Measurements from ENCODE around the gene LAMB4.

Gene LAMB4

GRCh38 chr7:108016841-108017775, 113.1 kb downstream of the LAMB4 start:
- TF ChIP-seq GATA3 (IDR thresholded peaks at IDR 0.05; ENCODE audit: low read depth, low read length), result no peak
- TF ChIP-seq GATA2 (IDR thresholded peaks at IDR 0.05; ENCODE audit: low read depth, low read length), result no peak

DNA sequence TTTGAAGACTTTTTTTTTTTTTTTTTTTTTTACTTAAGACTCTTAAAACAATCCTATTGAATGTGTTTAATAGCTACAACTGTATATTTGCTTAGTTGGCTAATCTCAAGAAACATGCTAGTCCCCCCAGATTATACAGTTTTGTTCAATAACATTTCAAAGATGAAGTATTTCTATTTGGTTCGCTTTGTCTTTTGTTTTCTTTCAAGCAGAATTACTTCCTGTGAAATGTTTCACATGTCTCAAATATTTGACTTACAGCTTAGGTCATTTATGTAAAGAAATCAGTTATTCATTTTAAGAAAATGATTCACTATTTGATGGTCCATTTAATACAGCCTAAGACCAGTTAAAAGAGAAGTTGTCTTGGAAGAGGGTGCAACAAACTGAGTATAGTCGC, 114.4 kb downstream of the LAMB4 start:
- TF ChIP-seq GATA2 (IDR thresholded peaks at IDR 0.05; ENCODE audit: low read depth, low read length) (no peak), GATA3 (IDR thresholded peaks at IDR 0.05; ENCODE audit: low read depth, low read length) (no peak)

- TF ChIP-seq GATA2 (IDR thresholded peaks at IDR 0.05; ENCODE audit: low read depth, low read length) (no peak), GATA3 (IDR thresholded peaks at IDR 0.05; ENCODE audit: low read depth, low read length) (no peak)
Observed at GRCh38 chr7:108014747-108015682, 115.1 kb downstream of the LAMB4 start.

DNA sequence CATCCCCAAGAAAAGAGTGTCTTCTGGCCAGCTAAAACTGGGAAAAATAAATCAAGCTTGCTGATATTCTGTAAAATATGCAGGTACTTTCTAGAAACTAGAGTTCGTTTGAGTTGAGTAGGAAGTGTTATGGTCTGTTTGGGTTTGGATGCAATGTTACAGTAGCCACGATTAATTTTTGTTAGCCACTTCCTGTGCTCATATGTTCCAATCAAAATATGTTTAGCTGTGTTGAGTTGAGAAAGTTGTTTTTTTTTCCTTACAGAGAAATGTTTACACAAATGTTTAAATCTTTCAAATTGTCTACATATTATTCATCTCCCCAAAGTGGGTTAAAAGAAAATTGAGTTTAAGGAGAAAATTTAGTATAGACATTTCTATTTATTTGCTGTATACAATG, 115.9 kb downstream of the LAMB4 start:
- TF ChIP-seq GATA3 (IDR thresholded peaks at IDR 0.05; ENCODE audit: low read depth, low read length) (no peak), GATA2 (IDR thresholded peaks at IDR 0.05; ENCODE audit: low read depth, low read length) (no peak)

DNA sequence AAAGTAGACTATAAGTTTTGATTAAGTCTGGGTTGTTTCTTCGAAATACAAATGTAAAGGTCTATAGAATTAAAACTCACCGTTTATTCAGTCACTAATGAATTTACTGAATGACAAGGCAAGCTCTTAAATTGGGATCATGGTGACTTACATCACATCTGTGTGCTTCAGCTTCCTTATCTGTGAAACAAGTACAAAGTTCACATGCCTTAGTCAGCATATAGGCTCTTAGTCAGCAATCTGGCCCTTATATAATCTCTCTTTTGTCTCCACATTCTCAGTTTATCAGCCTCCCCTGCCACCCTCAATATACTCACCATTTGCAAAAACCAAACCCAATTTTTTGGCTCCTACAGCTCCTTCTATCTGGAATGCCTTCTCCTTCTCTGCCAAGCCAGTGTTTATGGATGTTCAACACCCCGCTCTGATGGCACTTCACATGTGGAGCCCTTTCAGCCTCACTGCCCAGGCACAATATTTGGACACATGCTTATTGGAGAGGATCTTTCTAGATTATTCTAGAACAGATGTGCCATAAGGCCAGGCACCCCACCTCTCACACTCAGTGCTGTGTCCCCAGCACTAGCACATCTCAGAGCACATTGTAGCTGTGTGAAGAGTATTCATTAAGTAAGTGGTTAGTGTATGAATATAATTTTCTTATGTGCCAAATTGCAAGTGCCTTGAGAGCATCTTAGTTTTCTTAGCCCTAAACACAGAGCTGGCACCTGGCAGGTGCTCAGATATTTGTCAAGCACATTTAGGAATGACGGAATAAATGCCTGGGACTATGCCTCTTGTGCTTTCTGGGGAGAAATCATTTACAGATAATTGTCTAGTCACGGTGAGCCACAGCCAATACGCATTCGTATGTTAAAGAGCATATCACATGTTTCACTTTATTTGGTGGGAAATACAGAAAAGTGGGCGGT, 117.4 kb downstream of the LAMB4 start:
- no peak for TF ChIP-seq GATA2 (IDR thresholded peaks at IDR 0.05; ENCODE audit: low read depth, low read length)
- TF ChIP-seq GATA3 (IDR thresholded peaks at IDR 0.05; ENCODE audit: low read depth, low read length), result no peak

GRCh38 chr7:108010377-108010776, 119.8 kb downstream of the LAMB4 start:
- no peak for TF ChIP-seq GATA2 (IDR thresholded peaks at IDR 0.05; ENCODE audit: low read depth, low read length)
- TF ChIP-seq GATA3 (IDR thresholded peaks at IDR 0.05; ENCODE audit: low read depth, low read length), result no peak

- TF ChIP-seq GATA3 (IDR thresholded peaks at IDR 0.05; ENCODE audit: low read depth, low read length) (no peak), GATA2 (IDR thresholded peaks at IDR 0.05; ENCODE audit: low read depth, low read length) (no peak)
Observed at GRCh38 chr7:108009873-108010272, 120.3 kb downstream of the LAMB4 start.

GRCh38 chr7:108008827-108009226, 121.3 kb downstream of the LAMB4 start:
- TF ChIP-seq GATA2 (IDR thresholded peaks at IDR 0.05; ENCODE audit: low read depth, low read length), result no peak
- TF ChIP-seq GATA3 (IDR thresholded peaks at IDR 0.05; ENCODE audit: low read depth, low read length), result no peak

DNA sequence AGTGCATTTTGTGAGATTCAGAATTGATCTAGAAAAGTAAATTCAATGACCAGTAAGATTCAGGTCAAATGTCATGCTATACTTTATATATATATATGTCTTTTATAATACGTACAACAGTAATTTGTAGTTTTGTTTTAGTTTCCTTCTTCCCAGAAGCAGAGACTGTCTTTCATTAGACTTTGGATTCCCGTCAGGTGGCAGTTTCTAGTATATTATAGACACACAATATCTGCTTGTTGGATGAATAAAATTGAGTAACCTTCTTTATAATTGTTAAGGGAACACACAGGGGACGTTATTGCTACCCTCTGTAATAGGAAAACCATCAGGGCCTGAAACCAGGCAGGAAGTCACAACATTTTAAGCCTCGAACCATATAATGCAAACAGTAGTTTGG, 121.9 kb downstream of the LAMB4 start:
- TF ChIP-seq GATA3 (IDR thresholded peaks at IDR 0.05; ENCODE audit: low read depth, low read length) (no peak), GATA2 (IDR thresholded peaks at IDR 0.05; ENCODE audit: low read depth, low read length) (no peak)

DNA sequence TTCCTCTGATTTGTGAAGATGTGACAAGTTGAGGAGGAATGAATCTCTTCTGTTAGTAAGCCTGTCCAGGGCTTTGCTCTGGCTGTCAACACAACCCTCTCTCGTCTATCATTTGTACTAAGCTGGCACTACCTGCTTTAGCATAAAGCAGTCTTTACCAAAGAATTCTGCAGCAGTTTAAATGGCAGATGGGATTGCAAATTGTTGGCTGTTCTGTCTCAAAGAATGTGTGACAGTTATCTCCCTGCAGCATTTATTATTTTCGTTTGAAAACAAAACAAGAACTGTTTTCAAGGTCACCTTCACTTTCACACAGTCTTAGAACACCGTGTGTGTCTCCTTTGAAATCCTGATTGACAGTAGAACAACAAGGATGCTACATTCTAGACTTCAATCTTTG, 122.4 kb downstream of the LAMB4 start:
- no peak for TF ChIP-seq GATA3 (IDR thresholded peaks at IDR 0.05; ENCODE audit: low read depth, low read length)
- no peak for TF ChIP-seq GATA2 (IDR thresholded peaks at IDR 0.05; ENCODE audit: low read depth, low read length)

DNA sequence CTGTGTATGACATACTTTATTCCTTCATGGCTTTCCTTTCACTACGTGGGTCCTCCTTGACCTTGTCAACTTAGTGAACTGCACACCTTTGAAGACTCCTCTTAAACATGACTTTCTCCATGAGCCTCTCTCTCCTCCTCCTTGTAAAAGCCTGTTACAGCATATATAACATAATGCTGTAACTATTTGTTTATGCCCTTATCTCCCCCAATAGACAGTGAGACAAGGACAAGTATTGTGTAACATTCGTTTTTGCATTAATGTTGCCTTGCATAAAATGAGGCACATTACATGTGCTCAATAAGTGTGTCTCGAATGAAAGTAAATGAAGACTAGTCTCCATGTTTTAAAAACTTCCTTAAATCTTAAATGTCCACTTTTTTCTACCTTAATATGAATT, 122.9 kb downstream of the LAMB4 start:
- TF ChIP-seq GATA2 (IDR thresholded peaks at IDR 0.05; ENCODE audit: low read depth, low read length) (no peak), GATA3 (IDR thresholded peaks at IDR 0.05; ENCODE audit: low read depth, low read length) (no peak)

- TF ChIP-seq GATA3 (IDR thresholded peaks at IDR 0.05; ENCODE audit: low read depth, low read length), result no peak
- TF ChIP-seq GATA2 (IDR thresholded peaks at IDR 0.05; ENCODE audit: low read depth, low read length), result no peak
Observed at GRCh38 chr7:108004220-108005142, 125.7 kb downstream of the LAMB4 start.

DNA sequence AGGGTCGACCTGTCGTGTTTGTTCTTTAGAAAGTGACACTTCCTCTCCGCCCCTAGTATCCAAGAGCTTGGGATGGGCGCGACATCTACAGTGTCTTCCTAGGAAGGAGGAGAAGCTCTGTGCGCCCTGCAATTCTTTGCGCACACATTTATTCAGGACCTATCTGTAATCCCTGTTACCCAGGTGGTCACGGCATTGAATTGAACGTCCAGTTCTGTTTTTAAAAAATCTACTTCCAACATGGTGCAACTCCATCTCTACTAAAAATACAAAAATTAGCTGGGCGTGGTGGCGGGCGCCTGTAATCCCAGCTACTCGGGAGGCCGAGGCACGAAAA, 126.6 kb downstream of the LAMB4 start:
- TF ChIP-seq GATA2 (IDR thresholded peaks at IDR 0.05; ENCODE audit: low read depth, low read length), result no peak
- TF ChIP-seq GATA3 (IDR thresholded peaks at IDR 0.05; ENCODE audit: low read depth, low read length), result no peak

Measured in SH-SY5Y (cell line).